Occipital lobe (tissue), 2 donors: ENCODE results near the gene SH3BP5. TPM values are rescaled to one million over a fixed set of nuclear protein-coding genes. Genes with fewer than 3 reads are reported as not detected.

Experiments
- DNase-seq: peaks from one replicate; lab custom pipeline; 2025; lab: John Stamatoyannopoulos, UW
- total RNA-seq: library from RNA; depleted of rRNA; stranded (reverse); fragments of >200 nt; gene quantifications from one replicate; pipeline ENCODE4 v1.2.3, GENCODE V29; 2014

SH3BP5 gene
- total RNA-seq, 1 donor from 2014 or later: 61.6 TPM

GRCh38 chr3:15279205-15279604, 53.2 kb downstream of the SH3BP5 start:
- no peak for DNase-seq

GRCh38 chr3:15277861-15278500, 54.4 kb downstream of the SH3BP5 start:
- no peak for DNase-seq

GRCh38 chr3:15276028-15276724, 56.2 kb downstream of the SH3BP5 start:
- no peak for DNase-seq

- no peak for DNase-seq
Measured at GRCh38 chr3:15273227-15273626, 59.2 kb downstream of the SH3BP5 start.

- DNase-seq: no peak
Measured at GRCh38 chr3:15272426-15273196, 59.8 kb downstream of the SH3BP5 start.

- DNase-seq: no peak
Measured at GRCh38 chr3:15271785-15272381, 60.5 kb downstream of the SH3BP5 start.

GRCh38 chr3:15271030-15271429, 61.4 kb downstream of the SH3BP5 start:
- DNase-seq: no peak

- peak; percentile 91 for DNase-seq
Measured at GRCh38 chr3:15269091-15269989, 63.0 kb downstream of the SH3BP5 start.

- DNase-seq: peak; percentile 65
Measured at GRCh38 chr3:15268033-15268631, 64.3 kb downstream of the SH3BP5 start.

GRCh38 chr3:15267502-15267901, 64.9 kb downstream of the SH3BP5 start:
- DNase-seq: no peak

GRCh38 chr3:15266510-15267376, 65.6 kb downstream of the SH3BP5 start:
- no peak for DNase-seq

- DNase-seq: no peak
Measured at GRCh38 chr3:15265655-15266509, 66.5 kb downstream of the SH3BP5 start.

GRCh38 chr3:15264486-15264885, 67.9 kb downstream of the SH3BP5 start:
- no peak for DNase-seq

GRCh38 chr3:15263926-15264325, 68.5 kb downstream of the SH3BP5 start:
- no peak for DNase-seq

GRCh38 chr3:15263120-15263519, 69.3 kb downstream of the SH3BP5 start:
- no peak for DNase-seq

- DNase-seq: no peak
Measured at GRCh38 chr3:15262021-15262420, 70.4 kb downstream of the SH3BP5 start.

GRCh38 chr3:15261274-15261673, 71.1 kb downstream of the SH3BP5 start:
- DNase-seq: no peak

GRCh38 chr3:15260531-15260930, 71.9 kb downstream of the SH3BP5 start:
- DNase-seq: no peak

- no peak for DNase-seq
Measured at GRCh38 chr3:15258720-15259119, 73.7 kb downstream of the SH3BP5 start.
